ENCODE data around the gene KRTAP25-1. TPM values are rescaled to one million over a fixed set of nuclear protein-coding genes. Genes with fewer than 3 reads are reported as not detected.

KRTAP25-1 gene, protein sequence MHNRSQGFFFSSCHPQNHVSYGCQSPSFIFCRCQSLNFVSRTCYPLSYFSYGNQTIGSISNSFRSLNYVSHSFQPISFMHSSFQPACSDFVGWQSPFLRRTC
- total RNA-seq, result not detected in 2 replicates

DNA sequence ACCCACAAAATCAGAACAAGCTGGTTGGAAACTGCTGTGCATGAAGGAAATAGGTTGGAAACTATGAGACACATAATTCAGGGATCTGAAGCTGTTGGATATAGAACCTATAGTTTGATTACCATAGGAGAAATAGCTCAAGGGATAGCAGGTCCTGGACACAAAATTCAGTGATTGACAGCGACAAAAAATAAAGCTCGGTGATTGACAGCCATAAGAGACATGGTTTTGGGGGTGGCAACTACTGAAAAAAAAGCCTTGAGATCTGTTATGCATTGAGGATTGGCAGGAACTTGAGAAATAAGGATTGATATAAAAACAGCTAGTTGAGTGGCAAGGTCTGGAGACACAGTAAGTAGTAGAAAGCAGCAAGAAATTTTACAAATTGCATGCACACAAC, at the start of gene KRTAP25-1:
Gene KRTAP25-1 (minus strand): TSS at position 300 of the 400 bp plus-strand sequence. CDS start 24 bp downstream, at position 276.

DNA sequence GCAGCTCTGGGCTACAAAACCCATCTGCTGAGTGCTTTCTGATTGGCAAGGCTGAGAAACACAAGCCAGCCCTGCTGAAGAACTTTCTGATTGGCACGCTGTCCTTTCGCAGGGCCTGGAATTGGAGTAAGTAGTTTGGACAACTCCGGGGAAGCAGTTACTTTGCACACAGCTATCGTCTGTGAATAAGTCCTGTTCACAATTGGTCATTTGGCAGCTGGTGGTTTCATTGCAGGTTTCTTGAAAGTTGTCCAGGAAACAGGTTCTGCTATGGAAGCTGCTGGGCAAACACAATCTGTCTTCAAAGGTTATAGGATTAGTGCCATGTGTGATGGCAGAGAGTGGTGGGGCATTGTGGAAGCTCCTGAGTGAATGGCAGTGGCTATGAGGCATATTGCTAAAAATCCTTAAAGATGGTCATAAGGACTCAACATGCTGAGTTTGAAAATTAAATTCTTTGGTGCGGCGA, 48.0 kb upstream of the KRTAP25-1 start, which contains the start of gene KRTAP27-1:
Gene KRTAP27-1 (minus strand): TSS at position 419 of the 469 bp plus-strand sequence. CDS start 26 bp downstream, at position 393.

DNA sequence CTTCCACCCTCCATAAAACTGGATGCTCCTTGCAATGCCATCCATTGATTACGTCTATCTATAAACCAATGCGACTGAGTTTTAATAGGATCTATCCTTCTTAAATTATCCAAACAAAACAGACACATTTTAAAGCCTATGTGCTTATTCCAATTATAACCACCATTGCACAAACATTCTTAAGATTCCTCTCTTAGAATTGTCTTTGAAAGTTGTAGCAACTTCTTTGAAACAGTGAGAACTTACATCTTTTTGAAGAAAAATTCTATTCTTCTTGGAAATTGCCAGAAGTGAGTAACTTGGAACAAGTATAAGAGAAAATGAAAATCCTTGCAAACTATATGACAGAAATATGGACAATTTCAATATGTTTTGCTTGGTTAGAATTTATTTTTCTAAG, 30.9 kb upstream of the KRTAP25-1 start, which contains the start of gene KRTAP26-1:
Gene KRTAP26-1 (minus strand): TSS at position 101 of the 400 bp plus-strand sequence. CDS start 280 bp downstream, outside the sequence.

DNA sequence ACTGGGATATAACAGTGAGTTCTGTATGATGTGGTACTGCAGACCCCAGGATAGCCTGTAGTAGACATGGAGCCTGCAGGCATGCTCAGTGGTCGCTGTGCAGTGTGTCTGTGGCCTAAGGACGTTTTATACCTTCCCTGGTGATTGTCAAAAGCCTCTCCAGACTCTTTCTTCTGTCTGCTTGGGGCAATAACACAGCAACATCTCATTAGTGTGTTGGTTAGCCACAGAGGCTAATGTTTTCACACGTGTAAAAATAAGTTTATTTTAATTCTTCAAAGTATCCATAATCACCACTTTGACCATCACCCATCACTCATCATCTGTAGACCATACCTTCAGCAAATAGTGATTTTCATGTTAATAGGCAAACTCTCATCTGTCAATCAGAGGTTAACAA, 6.5 kb downstream of the KRTAP25-1 start, which contains the start of gene KRTAP24-1:
Gene KRTAP24-1 (minus strand): TSS at position 101 of the 400 bp plus-strand sequence. CDS start 18 bp downstream, at position 83.

Other genes with a start within 250 kb of the KRTAP25-1 start
- gene CLDN17, start 122.7 kb downstream of the KRTAP25-1 start, total RNA-seq, result not detected in 2 replicates
- gene CLDN8, start 73.4 kb downstream of the KRTAP25-1 start, total RNA-seq, result not detected in 2 replicates
- gene KRTAP24-1, start 6.6 kb downstream of the KRTAP25-1 start, total RNA-seq, result not detected in 2 replicates
- gene KRTAP26-1, start 30.8 kb upstream of the KRTAP25-1 start, total RNA-seq, result not detected in 2 replicates
- gene KRTAP27-1, start 48.2 kb upstream of the KRTAP25-1 start, total RNA-seq, result not detected in 2 replicates
- gene KRTAP23-1, start 59.1 kb upstream of the KRTAP25-1 start, total RNA-seq, result not detected in 2 replicates
- not detected in 2 replicates for gene KRTAP13-2, start 82.8 kb upstream of the KRTAP25-1 start, total RNA-seq
- not detected in 2 replicates for gene KRTAP13-1, start 106.5 kb upstream of the KRTAP25-1 start, total RNA-seq
- not detected in 2 replicates for gene KRTAP13-3, start 136.4 kb upstream of the KRTAP25-1 start, total RNA-seq
- gene KRTAP13-4, start 140.7 kb upstream of the KRTAP25-1 start, total RNA-seq, result not detected in 2 replicates
- not detected in 2 replicates for gene KRTAP15-1, start 150.8 kb upstream of the KRTAP25-1 start, total RNA-seq
- gene KRTAP19-1, start 190.9 kb upstream of the KRTAP25-1 start, total RNA-seq, result not detected in 2 replicates
- gene KRTAP19-2, start 197.9 kb upstream of the KRTAP25-1 start, total RNA-seq, result not detected in 2 replicates
- not detected in 2 replicates for gene KRTAP19-3, start 202.5 kb upstream of the KRTAP25-1 start, total RNA-seq
- not detected in 2 replicates for gene KRTAP19-4, start 207.7 kb upstream of the KRTAP25-1 start, total RNA-seq
- gene KRTAP19-5, start 212.6 kb upstream of the KRTAP25-1 start, total RNA-seq, result not detected in 2 replicates

Measured in vein endothelial cell (primary cell).